GM12865 (cell line): Measurements from ENCODE around the gene HTR5A.

ENCODE experiments used
- DNase-seq: peaks from one replicate; pipeline ENCODE4 v3.0.0; 2010; ENCODE audit warnings: low read depth
- H3K4me3 ChIP-seq: 2 replicates; pipeline ENCODE4 v1.5.1; 2011; ENCODE audit warnings: mild to moderate bottlenecking, low read depth, low read length, control low read depth
- TF ChIP-seq, protein P1 (sequence below): IDR thresholded peaks from 2 replicates; pipeline ENCODE4 v1.5.1; 2011; ENCODE audit warnings: low read length, control low read depth, low read depth, inconsistent platforms; ENCODE audit not compliant: insufficient read depth; ENCODE audit errors: missing control alignments

HTR5A gene

DNA sequence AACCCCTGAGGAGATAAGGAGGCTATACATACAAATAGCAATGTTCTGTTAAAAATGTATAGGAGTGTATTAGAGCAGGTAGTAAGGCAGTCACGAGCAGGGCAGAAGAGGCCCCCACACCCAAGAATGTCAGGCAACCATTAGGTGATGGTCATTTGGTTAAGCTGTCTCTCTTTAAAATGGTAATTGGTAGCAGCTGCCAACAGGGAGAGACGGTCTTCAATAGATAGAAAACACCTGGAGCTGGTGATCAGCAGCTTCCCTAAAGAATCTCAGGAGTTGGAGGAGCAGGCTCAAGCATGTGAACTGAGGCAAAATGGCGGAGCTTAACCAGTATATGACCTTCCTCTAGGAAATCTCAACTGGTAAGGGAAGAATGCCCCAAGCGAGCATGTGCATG is 26.4 kb upstream of the HTR5A start:
- TF ChIP-seq, protein P1, sequence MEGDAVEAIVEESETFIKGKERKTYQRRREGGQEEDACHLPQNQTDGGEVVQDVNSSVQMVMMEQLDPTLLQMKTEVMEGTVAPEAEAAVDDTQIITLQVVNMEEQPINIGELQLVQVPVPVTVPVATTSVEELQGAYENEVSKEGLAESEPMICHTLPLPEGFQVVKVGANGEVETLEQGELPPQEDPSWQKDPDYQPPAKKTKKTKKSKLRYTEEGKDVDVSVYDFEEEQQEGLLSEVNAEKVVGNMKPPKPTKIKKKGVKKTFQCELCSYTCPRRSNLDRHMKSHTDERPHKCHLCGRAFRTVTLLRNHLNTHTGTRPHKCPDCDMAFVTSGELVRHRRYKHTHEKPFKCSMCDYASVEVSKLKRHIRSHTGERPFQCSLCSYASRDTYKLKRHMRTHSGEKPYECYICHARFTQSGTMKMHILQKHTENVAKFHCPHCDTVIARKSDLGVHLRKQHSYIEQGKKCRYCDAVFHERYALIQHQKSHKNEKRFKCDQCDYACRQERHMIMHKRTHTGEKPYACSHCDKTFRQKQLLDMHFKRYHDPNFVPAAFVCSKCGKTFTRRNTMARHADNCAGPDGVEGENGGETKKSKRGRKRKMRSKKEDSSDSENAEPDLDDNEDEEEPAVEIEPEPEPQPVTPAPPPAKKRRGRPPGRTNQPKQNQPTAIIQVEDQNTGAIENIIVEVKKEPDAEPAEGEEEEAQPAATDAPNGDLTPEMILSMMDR: no peak
- DNase-seq: no peak
- no peak overlapping the region for H3K4me3 ChIP-seq

DNA sequence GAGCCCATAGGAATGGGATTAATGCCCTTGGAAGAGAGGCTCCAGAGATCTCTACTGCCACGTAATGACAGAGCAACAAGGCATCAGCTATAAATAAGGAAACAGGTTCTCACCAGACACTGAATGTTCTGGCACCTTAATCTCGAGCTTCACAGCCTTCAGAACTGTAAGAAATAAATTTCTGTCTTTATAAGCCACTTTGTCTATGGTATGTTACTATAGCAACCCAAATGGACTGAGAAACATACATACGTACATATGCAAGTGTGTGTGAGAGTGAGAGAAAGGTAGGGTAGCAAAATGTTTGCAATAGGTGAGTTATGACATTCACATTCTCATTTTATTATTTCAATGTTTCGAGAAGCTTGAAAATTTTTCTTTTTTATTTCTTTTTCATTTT is 22.1 kb upstream of the HTR5A start:
- no peak for DNase-seq
- TF ChIP-seq, protein P1: no peak
- no peak overlapping the region for H3K4me3 ChIP-seq

DNA sequence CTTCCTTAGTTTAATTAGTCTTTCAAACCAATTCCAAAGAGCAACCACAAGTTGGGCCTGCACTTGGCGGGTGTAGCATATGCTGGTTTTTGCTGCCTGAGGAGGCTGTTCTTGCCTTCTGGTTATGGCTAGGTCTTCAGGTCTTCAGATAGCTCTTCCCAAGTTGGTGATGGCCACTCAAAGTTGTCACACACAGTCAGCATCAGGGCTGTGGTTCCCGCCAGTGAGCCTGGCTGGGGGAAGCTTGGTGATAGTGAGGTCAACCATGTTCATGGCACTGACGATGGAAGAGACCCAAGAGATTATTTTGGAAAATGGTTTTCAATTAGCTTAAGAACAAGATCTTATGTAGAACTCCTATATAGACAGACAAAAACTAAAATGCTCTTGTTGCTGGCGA is 18.8 kb upstream of the HTR5A start:
- no peak for DNase-seq
- TF ChIP-seq, protein P1: no peak
- no peak overlapping the region for H3K4me3 ChIP-seq

DNA sequence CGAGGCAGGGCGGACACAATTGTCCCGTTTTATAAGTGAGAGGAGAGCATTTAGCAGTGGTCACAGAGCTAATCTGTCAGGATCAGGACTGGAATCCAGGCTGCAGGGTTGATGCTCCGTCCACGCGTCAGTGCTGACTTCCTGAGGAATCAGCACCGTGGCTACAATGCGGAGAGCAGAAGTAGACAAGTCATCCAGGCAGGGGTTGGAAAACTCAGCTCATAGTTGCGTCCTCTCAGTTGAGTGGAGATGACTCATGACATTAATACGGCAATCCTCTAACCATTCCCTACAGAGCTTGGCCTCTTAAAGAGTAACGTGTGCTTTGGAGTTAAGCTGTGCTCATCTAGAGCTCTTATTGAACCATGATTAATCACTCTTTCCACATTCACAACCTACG is 17.1 kb upstream of the HTR5A start:
- no peak for DNase-seq
- TF ChIP-seq, protein P1: no peak
- H3K4me3 ChIP-seq: no peak overlapping the region

DNA sequence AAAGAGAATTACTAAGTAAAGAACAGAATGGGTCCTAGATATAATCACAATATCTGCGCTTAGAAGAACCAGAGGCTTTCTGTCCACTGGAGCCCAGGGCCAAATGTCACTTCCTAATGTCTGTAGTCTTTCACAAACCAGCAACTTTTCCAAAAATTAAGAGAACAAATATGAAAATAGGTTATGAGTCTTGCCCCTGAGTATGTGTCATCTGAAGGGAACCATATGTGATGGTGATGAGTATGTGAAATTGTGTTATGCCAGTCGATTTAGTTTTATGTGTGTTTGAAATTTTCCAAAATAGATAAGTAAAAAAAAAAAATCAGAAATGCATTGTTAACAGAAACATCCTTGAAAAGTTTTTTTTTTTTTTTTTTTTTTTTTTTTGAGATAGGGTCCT is 15.4 kb upstream of the HTR5A start:
- DNase-seq: no peak
- no peak overlapping the region for H3K4me3 ChIP-seq
- TF ChIP-seq, protein P1: no peak

DNA sequence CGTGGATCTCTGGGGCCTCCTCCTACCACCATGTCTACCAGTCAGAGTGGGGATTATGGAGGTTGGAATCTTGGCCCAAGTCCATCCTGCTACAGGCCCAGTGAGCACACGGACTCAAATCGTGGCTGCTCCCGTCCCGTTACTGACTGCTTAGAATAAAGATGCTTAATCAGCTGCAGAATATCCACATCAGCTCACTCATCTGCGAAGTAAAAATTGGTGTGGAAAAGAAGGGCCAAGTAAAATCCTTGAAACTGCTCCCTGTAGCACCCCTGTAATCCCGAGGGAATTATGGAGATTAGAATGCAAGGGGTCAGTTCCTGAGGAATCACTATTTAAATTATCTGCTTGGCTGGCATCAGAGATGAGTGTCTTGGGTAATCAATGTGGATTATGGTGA is 13.0 kb upstream of the HTR5A start:
- no peak for DNase-seq
- TF ChIP-seq, protein P1: no peak

DNA sequence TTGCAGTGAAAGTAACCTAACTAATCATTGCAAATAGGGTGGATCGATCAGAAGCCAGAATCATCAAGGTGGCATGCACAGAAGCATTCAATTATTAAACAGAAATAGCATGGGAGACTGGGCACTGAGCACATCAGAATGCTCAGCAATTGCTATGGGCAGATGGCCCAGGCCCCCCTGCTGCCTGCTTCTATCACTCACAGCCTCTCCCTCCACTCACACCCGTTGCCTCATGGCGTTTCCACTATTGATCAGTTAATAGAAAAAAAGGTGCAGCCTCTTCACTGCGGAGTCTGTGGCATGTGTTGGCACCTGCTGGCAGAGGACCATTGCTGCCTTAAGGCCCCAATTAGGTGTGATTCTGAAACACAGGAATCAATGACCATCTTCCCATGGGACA is 11.2 kb upstream of the HTR5A start:
- H3K4me3 ChIP-seq: no peak overlapping the region
- DNase-seq: no peak
- TF ChIP-seq, protein P1: no peak

More for the DNA sequence above, 13.0 kb upstream of the HTR5A start:
- no peak overlapping the region for H3K4me3 ChIP-seq
